Renal pelvis (tissue), 4 donors: ENCODE results near the gene CYLD. TPM values are rescaled to one million over a fixed set of nuclear protein-coding genes. Genes with fewer than 3 reads are reported as not detected.

Experiments
- DNase-seq: peaks from one replicate; pipeline ENCODE4 v3.0.0-alpha.2; 2013
- polyA plus RNA-seq, 3 donors: library from polyadenylated mRNA; unstranded; fragments of 120-200 nt; gene quantifications; one replicate each; pipeline ENCODE4 v1.2.1, GENCODE V29; 2013; ENCODE audit not compliant: insufficient read length in 3 of 3

Gene CYLD
- polyA plus RNA-seq, 3 donors: 18.9 to 24.4 (median 20.7) TPM

DNA sequence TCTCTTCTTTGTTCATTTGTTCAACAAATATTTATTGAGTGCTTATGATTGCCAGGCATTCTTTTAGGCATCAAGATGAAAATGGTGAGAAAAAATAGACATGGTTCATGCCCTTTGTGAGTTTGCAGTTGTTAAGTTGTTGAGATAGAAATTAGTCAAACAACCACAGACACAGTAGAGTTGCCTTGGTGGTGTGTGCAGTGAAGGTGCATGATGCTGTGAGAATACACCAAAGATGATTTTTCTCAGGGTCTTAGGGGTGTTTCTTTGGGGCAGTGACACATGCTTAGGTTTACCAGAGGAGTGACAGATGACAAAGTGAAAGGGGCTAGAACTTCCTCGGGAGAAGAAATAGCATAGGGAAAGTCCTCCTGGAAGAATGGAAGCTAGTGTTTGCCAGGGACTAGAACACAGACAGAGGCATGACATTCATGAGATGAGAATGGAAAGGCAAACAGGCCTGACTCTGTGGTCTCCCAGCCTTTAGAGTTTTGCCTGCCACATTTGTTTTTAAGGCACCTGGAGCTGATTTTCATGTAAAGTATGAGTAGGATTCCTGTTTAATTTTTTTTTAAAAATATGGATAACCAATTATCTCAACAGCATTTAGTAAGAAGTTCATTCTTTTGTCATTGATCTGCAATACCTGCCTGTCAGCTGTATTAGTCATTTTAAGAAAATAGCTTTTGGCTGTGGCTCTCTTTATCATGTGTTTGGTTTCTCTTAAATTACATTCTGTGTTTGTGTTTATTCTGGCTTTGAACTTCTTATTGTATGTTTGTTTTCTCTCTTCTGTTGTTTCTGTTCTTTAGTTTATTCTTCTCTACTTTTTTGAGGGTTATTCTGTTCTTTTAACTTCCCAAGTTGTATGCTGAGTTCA is 36.6 kb downstream of the CYLD start:
- DNase-seq: no peak

DNA sequence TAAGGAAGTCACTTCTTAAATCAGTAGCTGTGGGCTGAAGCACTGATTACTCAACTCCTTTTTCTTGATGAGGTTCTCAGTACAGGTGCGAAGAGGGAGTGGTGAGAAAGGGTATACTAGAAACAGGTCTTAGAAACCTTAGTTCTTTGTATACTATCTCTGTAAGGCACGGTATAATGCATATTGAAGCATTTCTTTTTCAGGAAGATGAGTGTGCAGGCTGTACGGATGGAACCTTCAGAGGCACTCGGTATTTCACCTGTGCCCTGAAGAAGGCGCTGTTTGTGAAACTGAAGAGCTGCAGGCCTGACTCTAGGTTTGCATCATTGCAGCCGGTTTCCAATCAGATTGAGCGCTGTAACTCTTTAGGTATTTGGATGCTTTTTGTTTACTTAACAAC is 39.2 kb downstream of the CYLD start:
- no peak for DNase-seq

DNA sequence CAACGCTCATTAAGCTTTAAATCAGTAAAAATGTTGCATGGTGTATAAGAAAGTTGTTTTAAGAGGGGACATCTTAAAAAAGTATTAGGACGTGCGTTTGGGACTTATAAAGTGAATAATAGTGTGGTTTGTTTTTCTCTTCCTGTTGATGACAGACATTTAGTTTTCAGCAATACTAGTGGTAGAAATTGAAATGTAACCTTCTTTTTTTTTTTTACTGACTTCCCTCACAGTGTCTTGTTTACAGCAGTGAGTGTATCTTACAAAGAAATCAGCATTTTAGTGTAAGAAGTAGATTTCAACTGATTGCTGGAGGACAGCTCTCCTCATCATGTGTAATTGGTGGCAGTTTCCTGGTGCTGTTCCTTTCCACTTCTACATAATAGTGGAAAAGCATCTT is 39.6 kb downstream of the CYLD start:
- no peak for DNase-seq

DNA sequence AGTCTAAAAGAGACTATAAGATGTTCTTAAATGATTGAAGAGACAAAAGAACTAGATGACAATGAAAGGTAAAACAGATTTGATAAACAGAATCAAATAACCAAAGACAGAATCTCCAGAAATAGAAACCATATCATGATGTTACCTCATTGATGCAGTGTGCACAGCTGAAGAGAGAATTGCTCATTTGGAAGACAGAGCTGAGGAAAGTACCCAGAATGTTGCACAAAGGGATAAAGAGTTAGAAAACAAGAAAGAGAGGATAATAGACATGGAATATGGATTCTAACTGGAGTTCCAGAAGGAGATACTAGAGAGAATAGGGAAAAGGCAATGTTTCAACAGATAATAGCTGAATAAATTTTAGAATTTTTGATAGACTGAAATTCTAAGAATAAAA is 47.9 kb downstream of the CYLD start:
- no peak for DNase-seq

DNA sequence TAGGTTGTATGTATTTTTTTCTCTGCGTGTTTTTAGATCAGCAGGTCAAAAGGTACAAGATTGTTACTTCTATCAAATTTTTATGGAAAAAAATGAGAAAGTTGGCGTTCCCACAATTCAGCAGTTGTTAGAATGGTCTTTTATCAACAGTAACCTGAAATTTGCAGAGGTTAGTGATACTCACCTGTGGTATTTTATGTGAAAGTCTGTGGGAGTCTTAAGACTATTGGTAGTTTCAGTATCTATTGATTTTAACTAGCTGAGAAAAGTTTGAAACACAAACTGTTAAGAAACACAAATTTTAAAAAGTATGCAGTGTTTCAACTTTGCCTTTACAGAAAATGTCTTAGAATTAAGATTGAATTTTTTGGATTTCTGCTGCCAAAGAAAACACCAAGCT is 49.6 kb downstream of the CYLD start:
- no peak for DNase-seq

DNA sequence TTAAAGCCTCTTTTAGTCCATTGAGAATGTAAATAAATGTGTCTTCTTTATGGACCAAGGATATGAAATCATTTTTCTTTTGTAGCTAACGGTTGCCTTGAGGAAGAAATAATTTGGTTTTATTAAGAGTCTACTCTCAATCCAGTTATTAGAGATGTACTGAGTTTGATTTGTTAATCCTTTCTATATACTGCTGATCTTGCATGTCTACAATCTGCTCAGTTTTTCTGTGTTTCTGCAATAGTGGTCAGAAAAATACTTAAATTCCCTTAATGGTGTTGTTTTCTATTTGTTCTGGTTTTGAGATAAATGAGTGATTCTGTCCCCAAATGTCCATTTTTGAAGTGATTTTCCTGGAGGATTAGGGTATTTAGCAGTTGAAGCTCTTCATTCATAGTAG is 54.9 kb downstream of the CYLD start:
- DNase-seq: no peak

DNA sequence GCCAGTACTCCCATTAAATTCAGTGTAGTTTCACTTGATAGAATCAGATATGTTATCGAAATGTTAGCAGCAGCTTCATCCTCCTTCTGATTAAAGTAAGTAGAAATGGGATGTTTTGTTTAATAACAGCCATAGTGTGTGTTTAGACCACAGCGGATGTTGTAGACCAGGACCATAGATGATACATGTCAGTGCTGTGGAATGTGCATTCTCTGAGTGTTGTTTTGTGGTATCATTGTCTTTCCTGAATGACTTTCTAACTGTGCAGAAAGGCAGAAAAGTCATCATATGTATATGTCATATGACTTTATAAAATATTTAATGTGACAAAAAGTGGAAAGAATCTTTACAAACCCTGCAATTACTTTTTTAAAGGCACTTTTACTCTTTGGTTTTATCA is 55.6 kb downstream of the CYLD start:
- DNase-seq: no peak

DNA sequence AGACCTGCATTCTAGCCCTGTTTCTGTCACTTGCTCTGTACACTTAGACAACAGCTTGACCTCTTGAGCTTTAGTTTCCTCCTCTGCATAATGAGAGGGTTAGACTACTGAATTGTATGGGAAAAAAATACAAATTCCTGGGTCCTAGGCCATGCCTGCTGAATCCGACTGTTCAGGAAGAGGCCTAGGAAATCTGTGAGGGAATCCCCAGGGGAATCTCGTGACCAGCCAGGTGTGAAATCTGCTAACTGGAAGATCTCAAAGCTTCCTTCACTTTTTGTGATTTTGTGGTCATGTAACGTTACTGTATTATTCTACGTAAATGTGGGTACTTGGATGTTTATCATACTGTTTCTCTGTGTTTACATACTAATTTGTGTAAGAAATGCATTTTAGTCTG is 58.2 kb downstream of the CYLD start:
- DNase-seq: no peak

DNA sequence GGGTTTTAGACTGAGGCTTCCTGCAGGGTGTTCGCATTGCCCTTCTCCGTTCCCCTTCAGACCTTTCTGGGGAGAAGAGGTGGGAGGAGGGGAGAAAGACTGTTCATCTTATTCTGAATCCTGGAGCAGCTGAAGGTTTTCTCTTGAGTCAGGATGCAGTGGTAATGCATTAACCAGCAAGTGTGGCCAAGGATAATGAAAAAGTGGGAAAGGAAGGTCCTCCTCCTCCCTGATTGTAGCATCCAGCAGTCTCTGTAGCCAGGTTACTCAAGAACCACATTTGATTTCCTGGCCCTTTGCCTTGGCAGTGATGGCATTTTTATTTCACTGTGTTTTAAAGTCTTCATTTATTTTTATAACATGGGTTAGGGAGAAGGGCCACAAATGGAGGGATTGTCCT is 59.1 kb downstream of the CYLD start:
- DNase-seq: no peak

DNA sequence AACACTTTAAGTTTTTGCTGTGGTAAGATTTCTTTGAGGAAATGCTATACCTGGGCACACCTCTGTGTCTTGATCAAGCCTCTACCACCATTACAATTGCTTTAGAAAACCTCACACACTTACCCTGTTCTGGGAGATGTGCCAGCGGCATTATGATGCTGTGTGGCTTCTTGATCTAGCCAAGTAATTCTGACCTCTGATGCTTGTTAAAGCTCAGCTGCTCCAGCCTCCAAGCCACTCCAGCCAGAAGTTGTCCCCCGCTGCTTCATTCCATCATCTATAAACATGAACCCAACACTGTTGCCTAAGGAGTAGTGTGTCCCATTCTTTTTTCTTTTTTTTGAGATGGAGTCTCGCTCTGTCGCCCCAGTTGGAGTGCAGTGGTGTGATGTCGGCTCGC is 60.1 kb downstream of the CYLD start:
- DNase-seq: no peak

DNA sequence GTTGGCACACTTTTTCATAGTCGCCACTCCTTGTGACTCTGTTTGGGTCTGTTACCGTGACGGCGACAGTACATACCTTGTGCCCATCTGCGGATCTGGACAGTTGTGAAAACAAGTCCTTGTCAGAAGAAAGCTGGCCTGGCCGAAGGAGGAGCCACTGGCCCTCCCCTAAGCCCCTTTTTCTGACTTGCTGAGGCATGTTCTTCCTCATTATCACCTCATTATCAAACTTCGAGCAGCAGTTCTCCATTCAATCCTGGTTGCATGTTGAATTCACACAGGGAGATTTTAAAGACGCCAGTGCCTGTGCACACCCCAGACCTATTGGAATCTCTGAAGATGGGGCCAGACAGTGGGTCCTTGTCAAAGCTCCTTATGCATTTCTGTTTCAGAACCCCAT is 61.1 kb downstream of the CYLD start:
- DNase-seq: no peak

DNA sequence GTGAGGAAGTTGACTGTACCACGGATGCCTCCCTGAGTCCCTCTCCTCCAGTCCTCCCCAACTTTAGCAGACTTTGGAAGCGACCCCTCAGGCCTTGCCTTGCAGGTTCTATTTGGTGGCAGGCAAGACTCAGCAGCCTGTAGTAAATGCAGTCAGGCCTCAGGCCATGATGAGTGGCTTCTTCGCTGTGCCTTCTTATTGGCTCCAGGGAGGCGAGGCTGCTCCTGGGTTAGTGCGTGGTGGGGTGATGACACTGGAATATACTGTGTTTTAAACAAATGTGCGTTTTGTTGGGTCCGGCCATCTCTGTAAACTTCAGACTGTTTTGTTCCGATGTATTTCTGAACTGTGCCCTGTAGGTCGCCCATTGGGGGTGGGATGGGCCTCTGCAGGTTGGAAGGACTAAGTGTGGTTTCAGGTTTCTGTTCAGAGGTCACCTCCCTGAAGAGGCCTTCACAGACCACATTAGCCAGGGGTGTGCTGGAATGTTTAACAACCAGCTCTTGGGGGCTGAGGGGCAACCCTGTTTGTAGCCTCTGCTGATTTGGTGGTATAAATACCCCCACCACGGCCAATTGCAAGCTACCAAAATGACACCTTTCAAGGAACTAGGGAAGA is 62.5 kb downstream of the CYLD start:
- no peak for DNase-seq

DNA sequence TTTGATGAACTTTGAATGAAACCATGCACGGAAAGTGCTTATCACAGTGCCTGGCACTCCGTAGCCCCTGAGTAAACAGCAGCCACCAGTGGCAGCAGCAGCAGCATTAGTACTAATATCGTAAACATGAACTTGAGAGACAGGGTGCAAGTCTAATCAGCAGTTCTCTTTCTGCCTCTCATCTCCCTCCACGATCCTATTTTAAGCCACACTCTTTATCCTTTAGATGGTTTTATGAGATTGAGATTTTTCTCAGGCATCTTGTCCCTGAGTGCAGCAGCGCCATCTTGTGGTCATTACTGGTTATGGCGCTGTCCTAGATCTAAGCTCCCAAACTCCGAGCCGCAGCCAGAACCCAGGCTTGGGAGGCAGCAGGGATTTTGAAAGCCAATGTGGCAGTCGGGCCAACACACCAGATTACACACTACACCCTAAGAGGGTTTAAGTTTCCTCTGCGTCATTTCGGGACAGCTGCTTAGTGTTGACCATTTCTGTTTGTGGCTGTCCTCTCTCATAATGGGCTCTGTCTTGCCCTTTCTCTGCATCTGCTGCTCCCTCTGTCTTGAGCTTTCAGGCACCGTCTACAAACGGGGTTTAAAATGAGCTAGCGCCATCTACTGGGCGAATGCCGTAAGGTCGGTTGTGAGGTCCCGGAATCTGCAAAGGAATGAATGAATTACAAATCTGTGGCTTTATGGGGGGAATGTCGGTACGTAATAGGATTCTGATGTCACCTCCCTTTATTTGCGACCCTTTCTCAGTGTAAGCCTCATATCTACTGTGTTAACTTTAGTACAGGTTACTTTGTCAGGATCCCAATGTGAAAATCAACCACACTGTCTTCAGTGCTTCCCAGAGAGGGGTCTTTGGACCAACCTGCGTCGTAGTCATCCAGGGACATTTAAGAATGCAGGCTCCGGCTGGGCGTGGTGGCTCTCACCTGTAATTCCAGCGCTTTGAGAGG is 64.5 kb downstream of the CYLD start:
- peak; percentile 93 for DNase-seq

DNA sequence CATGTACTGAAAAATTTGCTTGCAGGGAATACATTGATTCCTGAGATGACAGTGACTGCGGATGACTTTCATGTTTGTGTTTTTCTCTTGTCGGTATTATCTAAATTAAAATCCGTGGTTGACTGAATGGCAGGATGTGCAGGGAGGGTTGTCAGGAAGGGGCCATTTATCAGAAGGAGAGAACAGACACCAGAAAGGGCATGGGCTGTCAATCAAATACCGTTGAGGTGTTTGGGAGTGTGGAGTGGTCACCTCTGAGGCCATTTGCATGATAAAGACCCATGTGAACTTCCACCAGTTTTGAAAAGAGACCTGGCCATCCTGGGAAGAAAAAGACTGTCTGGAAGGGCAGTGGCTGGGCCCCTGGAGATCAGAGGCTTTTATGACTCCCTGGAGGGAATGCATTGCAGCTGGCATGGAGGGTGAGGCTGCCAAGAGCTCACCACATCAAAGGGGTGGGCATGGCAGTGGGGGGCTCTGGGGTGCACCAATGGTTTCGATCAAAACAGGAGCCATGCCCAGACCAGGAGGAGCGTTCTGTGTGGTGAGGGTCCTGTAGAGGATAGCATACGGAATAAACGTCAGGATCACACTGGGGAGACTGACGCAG is 67.1 kb downstream of the CYLD start:
- no peak for DNase-seq

DNA sequence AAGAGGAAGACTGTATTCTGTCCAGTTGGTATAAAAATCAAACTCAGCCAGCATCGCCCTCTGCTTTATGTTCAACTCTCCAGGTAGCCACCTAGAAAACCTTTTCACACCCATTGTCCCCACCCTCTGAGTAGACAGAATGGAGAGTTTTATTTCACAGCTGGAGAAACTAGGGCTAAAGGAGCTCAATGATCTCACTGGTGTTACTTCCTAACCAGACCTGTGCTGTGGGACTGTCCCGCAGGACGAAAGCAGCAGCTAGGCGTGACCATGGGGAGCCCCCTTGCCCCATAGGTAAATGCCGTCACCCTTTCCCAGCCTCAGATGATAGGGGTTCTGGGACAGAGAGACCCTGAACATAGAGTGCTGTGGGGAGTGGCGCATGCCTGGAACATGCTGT is 67.7 kb downstream of the CYLD start:
- DNase-seq: no peak

DNA sequence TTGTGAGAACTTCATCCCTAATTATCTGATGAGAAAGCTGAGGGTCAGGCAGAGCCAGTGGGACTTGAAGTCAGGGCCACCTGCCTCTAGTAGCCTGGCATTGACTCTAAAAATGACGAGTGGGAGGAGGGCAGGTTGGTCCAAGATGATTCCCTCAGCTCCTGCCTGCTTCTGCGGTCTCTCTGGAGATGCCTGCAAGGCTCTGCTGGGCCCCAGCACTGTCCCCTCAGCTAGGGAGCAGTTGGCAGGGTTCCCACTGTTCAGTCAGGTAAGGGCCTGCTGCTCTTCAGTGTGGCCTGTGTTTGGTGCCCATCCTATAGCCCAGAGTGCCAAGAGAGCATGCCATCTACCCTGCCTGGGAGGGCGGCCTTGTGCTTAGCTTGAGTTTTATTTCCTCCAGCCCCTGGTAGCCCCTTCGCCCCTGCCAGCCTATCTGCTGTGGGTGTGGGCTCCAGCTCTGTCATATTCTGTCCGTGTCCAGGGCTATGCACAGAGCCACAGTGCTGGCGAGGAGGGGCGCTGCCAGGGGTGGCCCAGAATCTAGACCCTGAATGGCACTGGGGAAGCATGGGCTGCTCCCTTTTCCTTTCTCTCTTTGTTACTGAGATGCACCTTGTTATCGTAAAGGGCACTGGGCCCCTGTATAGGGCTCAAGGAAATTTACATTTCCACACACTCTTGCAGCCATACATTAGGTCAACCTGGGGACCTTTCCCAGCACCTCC is 68.5 kb downstream of the CYLD start:
- no peak for DNase-seq

DNA sequence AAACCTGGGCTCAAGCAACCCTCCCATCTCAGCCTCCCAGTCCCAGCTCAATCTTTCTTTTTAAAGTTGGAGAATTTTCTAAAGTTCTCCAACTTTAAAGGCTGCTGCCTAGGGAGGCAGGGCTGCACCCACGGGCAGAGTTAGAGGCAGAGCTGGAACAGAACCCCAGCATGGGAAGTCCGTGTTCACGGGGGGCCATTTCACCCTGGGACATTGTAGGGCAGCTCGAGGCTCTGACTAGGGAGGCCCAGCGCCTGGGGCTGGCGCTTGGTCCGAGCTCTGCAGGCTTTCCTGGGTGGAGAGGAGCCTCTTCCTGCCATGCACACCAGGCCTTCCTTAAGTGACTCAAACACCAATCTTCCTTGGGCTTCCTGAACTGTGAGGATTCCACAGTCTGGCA is 70.2 kb downstream of the CYLD start:
- no peak for DNase-seq

DNA sequence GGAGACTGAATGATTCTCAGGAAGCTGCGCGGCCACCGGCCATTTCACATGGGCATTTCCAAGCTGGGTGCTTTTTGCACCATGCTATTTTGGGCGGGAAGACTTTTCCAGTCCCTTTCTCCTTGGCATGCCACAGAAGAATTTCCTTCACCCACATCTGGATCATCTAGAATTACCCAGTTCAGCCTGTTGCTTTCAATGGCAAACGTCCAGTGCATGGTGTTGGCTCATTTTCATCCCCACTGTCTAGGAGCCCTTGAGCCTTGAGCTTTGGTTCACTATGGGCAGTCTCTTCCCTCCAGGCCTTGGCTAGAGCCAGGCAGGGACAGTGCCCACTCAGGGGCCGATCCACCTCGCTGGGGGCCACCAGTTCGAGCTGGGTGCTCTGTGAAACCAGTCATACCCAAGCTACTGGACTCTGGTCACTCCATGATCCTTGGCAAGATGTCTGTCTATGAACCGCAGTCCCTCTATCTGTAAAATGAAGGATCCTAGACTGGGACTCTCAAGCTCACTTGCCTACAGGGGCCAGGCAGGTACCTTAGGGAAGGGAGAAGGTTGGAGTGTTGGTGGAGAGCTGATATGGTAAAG is 71.1 kb downstream of the CYLD start:
- DNase-seq: no peak

DNA sequence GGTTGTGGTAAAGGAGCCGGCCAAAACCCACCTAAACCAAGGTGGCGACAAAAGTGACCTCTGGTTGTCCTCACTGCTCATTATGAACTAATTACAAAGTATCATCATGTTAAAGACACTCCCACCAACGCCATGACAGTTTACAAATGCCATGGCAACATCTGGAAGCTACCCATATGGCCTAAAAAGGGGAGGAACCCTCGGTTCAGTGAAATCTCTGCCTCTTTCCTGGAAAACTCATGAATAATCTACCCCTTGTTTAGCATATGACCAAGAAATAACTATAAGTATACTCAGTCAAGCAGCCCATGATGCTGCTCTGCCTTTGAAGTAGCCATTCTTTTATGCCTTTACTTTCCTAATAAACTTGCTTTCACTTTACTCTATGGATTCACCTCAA is 72.2 kb downstream of the CYLD start:
- DNase-seq: no peak

DNA sequence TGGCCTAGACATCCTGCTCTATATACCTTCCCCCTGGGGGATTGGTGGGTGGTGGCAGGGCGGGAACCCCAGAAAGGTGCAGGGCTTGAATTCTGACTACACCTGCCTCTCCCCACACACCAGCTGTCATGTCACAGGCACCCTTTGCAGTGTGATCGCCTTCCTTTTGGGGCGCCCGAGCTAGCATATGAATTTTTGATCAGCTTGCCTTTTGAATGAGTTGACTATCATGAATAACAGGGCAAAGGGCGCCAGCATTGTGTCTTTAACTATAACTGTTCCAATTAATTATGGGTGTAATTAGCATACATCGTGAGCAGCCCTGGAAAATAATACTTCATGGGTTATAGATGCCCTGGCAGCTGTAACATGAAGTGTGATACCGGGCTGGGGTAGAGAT is 72.7 kb downstream of the CYLD start:
- DNase-seq: no peak

DNA sequence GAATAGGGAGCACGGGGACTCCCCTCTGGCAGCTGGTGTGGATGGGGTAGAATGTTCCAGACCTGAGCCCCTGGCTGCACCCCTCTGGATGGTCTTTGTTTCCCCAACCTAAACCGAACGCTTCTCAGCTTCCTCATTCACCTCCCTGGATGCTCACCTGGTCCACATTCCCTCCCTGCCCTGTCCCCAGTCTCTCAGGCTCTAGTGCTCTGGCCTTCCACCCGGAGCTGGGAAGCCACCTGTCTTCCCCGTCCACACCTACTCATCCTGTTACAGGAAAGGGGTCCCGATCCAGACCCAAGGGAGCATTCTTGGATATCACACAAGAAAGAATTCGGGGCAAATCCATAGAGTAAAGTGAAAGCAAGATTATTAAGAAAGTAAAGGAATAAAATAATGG is 73.5 kb downstream of the CYLD start:
- DNase-seq: no peak
